GM12872 (cell line): ENCODE data around the gene CFAP91.

ENCODE experiments used
- CTCF ChIP-seq: IDR thresholded peaks from 3 replicates; pipeline ENCODE4 v1.5.1; 2011; ENCODE audit warnings: low read depth, mild to moderate bottlenecking, low read length, moderate library complexity; ENCODE audit not compliant: insufficient read depth

The CFAP91 gene

GRCh38 chr3:119662604-119663373 lies 40.0 kb upstream of the CFAP91 start:
- TF ChIP-seq CTCF = peak; percentile 34

DNA sequence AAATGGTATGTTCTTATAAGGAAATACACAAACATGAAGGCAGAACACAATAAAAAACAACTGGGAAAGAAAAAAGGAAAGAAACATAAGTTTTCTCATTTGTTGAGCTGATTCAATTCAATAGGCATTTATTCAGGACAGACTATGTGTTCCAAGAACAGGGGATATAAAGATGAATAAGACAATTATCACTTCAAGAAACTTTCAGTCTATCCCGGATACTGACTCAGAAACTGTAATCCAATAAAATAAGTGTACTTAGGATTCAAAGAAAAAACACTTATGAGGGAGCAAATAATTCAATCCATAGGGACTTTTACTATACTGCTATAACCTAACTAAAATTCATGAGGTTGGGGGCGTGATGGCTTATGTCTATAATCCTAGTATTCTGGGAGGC lies 38.9 kb upstream of the CFAP91 start:
- no peak for TF ChIP-seq CTCF

GRCh38 chr3:119664370-119664769 lies 38.5 kb upstream of the CFAP91 start:
- TF ChIP-seq CTCF = no peak

DNA sequence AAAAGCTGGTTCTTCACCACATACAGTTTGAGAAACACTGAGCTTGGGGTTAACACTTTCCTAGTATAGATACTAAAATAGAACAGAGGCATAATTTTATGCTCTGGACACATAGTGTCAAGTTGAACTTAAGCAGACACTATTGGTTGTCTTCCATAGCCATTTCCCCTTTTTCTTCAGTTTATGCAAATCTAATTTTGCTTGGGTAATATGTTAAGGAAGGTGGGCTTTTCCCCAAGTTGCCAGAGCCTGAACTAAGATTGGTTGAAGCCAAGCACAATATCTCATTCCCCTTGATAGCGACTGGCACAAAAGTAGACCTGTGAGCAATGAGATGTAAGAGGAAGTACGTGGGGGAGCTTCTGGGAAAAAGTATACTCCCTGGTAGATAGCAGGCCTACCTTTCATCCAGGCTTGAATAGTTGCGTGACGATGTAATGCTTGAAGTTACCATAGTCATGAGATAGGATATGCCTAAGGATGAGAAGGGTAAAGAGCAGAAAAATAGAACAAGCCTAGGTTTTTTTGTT lies 37.9 kb upstream of the CFAP91 start:
- TF ChIP-seq CTCF = no peak

DNA sequence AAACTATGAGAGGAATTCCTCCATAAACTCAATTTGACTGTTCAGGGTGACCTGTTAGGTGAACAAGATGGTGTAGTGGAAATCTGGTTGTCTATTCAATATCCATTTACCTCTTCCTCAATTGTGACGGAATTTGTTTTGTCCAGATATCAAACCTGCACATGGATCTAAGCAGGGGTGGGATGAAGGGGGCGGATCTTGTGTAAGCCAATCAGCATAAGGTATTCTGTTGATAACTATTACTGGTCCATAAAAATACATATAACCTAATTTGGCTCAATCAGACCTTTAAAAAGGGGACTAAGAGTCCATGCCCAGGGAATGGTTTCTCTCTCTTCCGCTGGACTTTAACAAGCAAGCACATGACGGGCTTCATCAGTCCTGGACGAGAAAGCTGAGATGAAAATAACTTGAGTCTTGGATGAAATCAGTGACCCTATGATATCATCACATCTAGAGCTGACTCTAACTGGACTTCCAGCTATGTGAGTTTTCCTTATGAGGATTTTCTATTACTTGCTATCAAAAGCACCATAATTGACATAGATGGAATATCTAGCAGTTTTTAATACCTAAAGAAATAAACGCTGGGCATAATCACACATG lies 36.8 kb upstream of the CFAP91 start:
- TF ChIP-seq CTCF = no peak

DNA sequence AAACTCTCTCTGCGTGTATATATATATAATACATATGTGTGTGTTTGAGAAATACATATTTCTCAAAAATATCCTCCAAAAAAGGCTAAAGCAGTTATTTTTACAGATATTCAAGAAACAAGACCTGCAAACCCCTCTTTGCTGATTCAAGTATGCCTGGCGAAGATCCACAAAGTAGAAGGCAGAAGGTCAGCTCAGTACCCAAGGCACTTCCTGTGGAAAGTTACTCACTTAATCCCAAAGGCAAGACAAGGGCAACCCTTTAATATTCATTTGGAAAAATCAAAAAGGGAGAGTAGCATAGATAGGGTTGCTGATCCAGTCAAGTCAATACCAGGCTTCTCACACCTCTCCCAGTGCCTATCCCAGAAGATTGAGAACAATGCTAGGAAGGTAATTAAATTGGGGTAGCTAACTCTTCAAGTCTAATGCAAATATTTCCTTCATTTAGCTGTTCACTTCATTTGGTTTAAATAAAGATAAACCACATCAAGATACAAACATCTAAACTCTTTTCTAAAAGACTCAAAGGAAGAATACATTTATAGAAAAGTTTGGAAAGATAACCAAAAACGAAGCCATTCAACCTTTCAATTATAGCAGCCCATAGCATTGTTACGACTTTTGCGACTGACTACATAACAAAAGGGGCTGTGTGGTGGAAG lies 32.8 kb upstream of the CFAP91 start:
- no peak for TF ChIP-seq CTCF

- TF ChIP-seq CTCF = no peak
Measured at GRCh38 chr3:119672776-119673175, 30.0 kb upstream of the CFAP91 start.
